CD4-positive, alpha-beta memory T cell (primary cell): ENCODE data around the gene SNTG2. TPM values are rescaled to one million over a fixed set of nuclear protein-coding genes. Genes with fewer than 3 reads are reported as not detected.

Experiments used
- CTCF ChIA-PET: fragments of 350-600 bp; sonication (Branson Sonifier 250); formaldehyde crosslinking; loops from one replicate; lab custom pipeline; 2021; ENCODE audit warnings: inconsistent platforms; ENCODE audit not compliant: partially characterized antibody; lab: Charles Lee
- POLR2A ChIA-PET: fragments of 350-600 bp; sonication (Branson Sonifier 250); formaldehyde crosslinking; loops from one replicate; lab custom pipeline; 2021; ENCODE audit not compliant: partially characterized antibody; lab: Charles Lee
- DNase-seq, 5 donors: peaks; one replicate each; pipeline versions ENCODE4 v3.0.0 to v3.0.0-alpha.2; 2020 to 2022; ENCODE audit warnings: mixed read lengths in 1 of 5
- H3K27ac ChIP-seq: one replicate; pipeline ENCODE4 v1.7.0; 2013; ENCODE audit warnings: low read depth, low read length
- H3K27me3 ChIP-seq: 2 replicates; pipeline ENCODE4 v1.7.0; 2013; ENCODE audit warnings: mild to moderate bottlenecking, low read length, moderate library complexity; ENCODE audit not compliant: insufficient read depth
- H3K36me3 ChIP-seq: 2 replicates; pipeline ENCODE4 v1.7.0; 2013; ENCODE audit warnings: mild to moderate bottlenecking, low read length, moderate library complexity; ENCODE audit not compliant: insufficient read depth
- H3K4me1 ChIP-seq: 2 replicates; pipeline ENCODE4 v1.7.0; 2013; ENCODE audit warnings: mild to moderate bottlenecking, low read length, moderate library complexity; ENCODE audit not compliant: insufficient read depth
- H3K4me3 ChIP-seq, 2 donors: one replicate each; pipeline ENCODE4 v1.7.0; 2013; ENCODE audit warnings: low read length in 2 of 2, mild to moderate bottlenecking in 1 of 2
- H3K9me3 ChIP-seq, 2 donors: one replicate each; pipeline ENCODE4 v1.7.0; 2013; ENCODE audit warnings: low read length in 2 of 2, control low read depth in 1 of 2; ENCODE audit not compliant: control insufficient read depth in 1 of 2
- H3K27ac Mint-ChIP-seq, 7 donors: one replicate each; pipeline ENCODE4 v1.8.0; 2020 to 2021; ENCODE audit warnings: mixed read lengths in 7 of 7, mild to moderate bottlenecking in 6 of 7, inconsistent platforms in 3 of 7, moderate library complexity in 3 of 7
- H3K27me3 Mint-ChIP-seq, 2 donors: one replicate each; pipeline ENCODE4 v1.8.0; 2020 to 2021; ENCODE audit warnings: mixed read lengths in 2 of 2
- H3K36me3 Mint-ChIP-seq, 2 donors: one replicate each; pipeline ENCODE4 v1.8.0; 2020 to 2021; ENCODE audit warnings: mixed read lengths in 2 of 2, inconsistent platforms in 1 of 2, mild to moderate bottlenecking in 1 of 2
- H3K4me1 Mint-ChIP-seq, 4 donors: one replicate each; pipeline ENCODE4 v1.8.0; 2020 to 2021; ENCODE audit warnings: mixed read lengths in 4 of 4, mild to moderate bottlenecking in 1 of 4
- H3K4me3 Mint-ChIP-seq, 8 donors: one replicate each; pipeline ENCODE4 v1.8.0; 2020 to 2021; ENCODE audit warnings: mixed read lengths in 8 of 8, mild to moderate bottlenecking in 7 of 8, moderate library complexity in 6 of 8, inconsistent platforms in 3 of 8
- H3K9me3 Mint-ChIP-seq, 8 donors: one replicate each; pipeline ENCODE4 v1.8.0; 2020 to 2021; ENCODE audit warnings: mixed read lengths in 8 of 8, mild to moderate bottlenecking in 5 of 8, inconsistent platforms in 3 of 8, moderate library complexity in 1 of 8
- intact Hi-C: fragments of 100-400 bp; cut with micrococcal nuclease; formaldehyde crosslinking; loops from one replicate; pipeline ENCODE4 v1.15.1; 2023
- polyA plus RNA-seq, 2 donors: library from polyadenylated mRNA; unstranded; fragments of 300-500 nt; fragmentation: Illumina TruSeq; gene quantifications; one replicate each; pipeline ENCODE4 v1.2.3, GENCODE V29; 2021
- total RNA-seq, 2 experiments: library from RNA; stranded (reverse); gene quantifications; one replicate each; pipeline ENCODE4 v1.2.3, GENCODE V29; 2021

Gene SNTG2
- total RNA-seq (1 to 10 TPM in 1 of 2 experiments, under 1 TPM in 1; 0.96 to 1.3 TPM), polyA plus RNA-seq (under 1 TPM in 1 of 2 donors, not detected in 1; 0.55 TPM)

DNA sequence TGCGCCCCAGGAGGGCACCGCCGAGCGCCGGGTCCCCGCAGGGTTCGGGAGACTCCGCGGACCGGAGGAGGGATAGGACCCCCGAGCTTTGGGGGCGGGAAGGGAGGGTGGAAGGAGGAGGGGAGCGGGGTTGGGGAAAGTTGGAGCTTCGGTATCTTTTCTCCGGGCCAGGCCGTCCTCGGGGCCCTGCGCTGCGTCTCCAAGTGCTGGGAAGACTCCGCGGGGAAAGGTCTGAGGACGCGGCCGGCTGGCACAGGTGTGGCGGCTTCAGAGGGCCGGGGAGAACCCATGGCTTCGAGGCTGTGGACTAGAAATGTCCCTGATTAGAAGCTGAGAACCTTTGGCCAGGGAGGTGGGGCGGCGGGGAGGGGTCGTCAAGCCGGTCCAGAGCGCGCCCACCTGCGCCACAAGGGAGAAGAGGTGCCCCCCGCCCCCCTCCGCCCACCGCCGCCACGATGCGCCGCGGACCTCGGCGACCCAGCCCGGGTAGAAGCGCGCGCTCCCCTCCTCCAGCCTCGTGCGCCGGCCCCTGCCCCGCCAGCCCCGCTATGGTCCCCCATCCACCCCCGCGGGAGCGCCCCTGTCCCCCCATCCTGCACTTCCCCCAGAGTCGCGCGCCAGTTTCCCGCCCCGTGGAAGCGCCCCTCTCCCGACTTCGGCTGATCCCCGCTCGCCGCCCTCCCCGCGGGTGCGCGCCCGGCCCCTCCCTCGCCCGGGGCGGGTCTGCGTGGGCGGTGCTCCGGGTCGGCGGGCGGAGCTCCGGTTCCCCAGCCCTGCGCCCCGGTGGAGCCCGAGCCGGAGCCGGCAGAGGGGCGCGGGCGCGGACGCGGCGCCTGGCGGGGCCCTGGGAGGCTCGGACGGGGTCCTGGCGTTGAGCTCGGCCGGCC is at the start of gene SNTG2:
TSS of gene SNTG2 (plus strand) at position 770 of the 887 bp plus-strand sequence. CDS start 148 bp downstream, outside the sequence.
- Histone ChIP-seq H3K36me3 (no peaks in the 10 kb centered on the region), H3K27ac (no peak within 1 kb of the TSS), H3K9me3 (no peaks in the 10 kb centered on the region), H3K4me1 (peaks cover 15% of the 10 kb centered on the region), H3K4me3 (peak within 1 kb of the TSS in 1 of 2 donors; percentile 9), H3K27me3 (peaks cover 6% of the 10 kb centered on the region)
- ChIA-PET CTCF (no interaction called here), POLR2A (interaction anchor here (0.6 to 0.8 kb wide), 2 partner anchors 23 to 35 kb away, joined by 3 to 6 read pairs; no protein-coding TSS in a partner anchor)
- H3K27me3 Mint-ChIP-seq: peaks cover 11 to 29% of the 10 kb centered on the region in 2 donors
- peaks cover 0 to 4% (median 0%) of the 10 kb centered on the region in 8 donors for H3K9me3 Mint-ChIP-seq
- H3K27ac Mint-ChIP-seq: peak within 1 kb of the TSS in 1 of 7 donors; percentile 35
- intact Hi-C loops: loop anchor here (10.0 kb wide), 1 partner anchor 594 kb away; no protein-coding TSS in a partner anchor
- H3K4me1 Mint-ChIP-seq: peaks cover 15 to 37% (median 19%) of the 10 kb centered on the region in 4 donors
- H3K4me3 Mint-ChIP-seq: peak within 1 kb of the TSS; percentile 65 to 90 (median 82)
- H3K36me3 Mint-ChIP-seq: peaks cover 0 to 2% of the 10 kb centered on the region in 2 donors
- peak; percentile 19 to 53 (median 41) for DNase-seq

DNA sequence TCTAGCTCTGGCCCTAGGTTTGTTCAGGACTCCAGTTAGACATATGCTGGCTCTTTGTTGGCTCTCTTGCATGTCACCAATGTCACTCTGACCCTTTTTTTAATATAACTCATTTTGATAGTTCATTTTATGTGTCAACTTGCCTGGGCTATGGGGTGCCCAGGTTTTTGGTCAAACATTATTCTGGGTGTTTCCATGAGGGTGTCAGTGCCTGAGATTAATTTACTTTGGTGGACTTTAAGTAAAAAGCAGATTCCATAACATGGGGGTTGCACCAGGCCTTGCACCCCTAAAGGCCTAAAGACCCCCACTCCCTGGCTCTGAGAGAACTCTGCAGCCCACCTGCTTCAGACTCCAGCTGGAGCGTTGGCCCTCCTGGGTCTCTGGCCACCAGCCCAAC is 48.1 kb upstream of the SNTG2 start:
- Histone ChIP-seq H3K27me3 (no peaks in the 10 kb centered on the region), H3K27ac (no peak overlapping the region), H3K4me1 (no peaks in the 10 kb centered on the region), H3K9me3 (no peaks in the 10 kb centered on the region), H3K36me3 (no peaks in the 10 kb centered on the region), H3K4me3 (no peak overlapping the region)
- Mint-ChIP-seq H3K4me3 (no peak overlapping the region), H3K9me3 (peaks cover 0 to 15% (median 11%) of the 10 kb centered on the region in 8 donors), H3K36me3 (peaks cover 0 to 4% of the 10 kb centered on the region in 2 donors), H3K27ac (no peak overlapping the region), H3K4me1 (no peaks in the 10 kb centered on the region), H3K27me3 (peaks cover 0 to 4% of the 10 kb centered on the region in 2 donors)
- intact Hi-C loops: no loop called here
- DNase-seq: no peak
- POLR2A ChIA-PET: no interaction called here
- CTCF ChIA-PET: no interaction called here

DNA sequence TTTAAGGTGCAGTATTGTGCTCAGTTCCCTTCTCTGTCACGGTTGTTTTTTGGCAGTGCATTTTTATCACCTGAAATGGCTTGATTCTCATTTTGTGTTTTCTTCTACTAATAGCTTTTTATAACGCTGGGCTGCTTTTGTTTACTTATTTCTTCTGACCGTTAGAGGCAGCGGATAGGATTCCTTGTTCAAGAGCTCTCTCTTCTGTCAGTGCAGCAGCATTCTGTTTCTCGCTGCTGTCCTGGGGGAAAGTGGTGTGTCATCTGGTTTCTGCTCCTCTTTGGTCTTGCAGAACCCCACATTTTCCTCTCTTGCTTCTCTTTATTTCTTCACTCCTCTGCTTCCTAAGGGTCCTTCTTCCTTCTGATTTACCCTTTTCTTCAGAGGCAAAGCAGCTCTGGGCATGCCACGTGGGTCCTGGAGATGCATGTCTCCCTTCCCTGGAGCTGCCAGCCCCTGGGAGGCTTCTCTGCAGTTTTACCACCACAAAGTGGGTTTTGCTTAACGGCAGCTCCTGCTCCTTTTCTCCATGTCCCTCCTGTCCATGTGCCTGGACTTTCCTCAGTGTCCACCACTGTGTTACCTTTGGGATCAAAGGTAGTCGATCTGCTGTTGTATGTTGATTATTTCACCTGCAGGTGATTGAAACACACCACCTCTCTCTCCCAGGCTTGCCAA is 47.3 kb upstream of the SNTG2 start:
- H3K27me3 Mint-ChIP-seq: peaks cover 0 to 4% of the 10 kb centered on the region in 2 donors
- Histone ChIP-seq H3K4me3 (no peak overlapping the region), H3K4me1 (no peaks in the 10 kb centered on the region), H3K27ac (no peak overlapping the region), H3K9me3 (no peaks in the 10 kb centered on the region), H3K27me3 (no peaks in the 10 kb centered on the region), H3K36me3 (no peaks in the 10 kb centered on the region)
- ChIA-PET POLR2A (no interaction called here), CTCF (no interaction called here)
- peaks cover 0 to 4% of the 10 kb centered on the region in 2 donors for H3K36me3 Mint-ChIP-seq
- no peak overlapping the region for H3K4me3 Mint-ChIP-seq
- no peak overlapping the region for H3K27ac Mint-ChIP-seq
- no peak for DNase-seq
- intact Hi-C loops: no loop called here
- peaks cover 0 to 3% (median 0%) of the 10 kb centered on the region in 4 donors for H3K4me1 Mint-ChIP-seq
- peaks cover 0 to 10% (median 6%) of the 10 kb centered on the region in 8 donors for H3K9me3 Mint-ChIP-seq

DNA sequence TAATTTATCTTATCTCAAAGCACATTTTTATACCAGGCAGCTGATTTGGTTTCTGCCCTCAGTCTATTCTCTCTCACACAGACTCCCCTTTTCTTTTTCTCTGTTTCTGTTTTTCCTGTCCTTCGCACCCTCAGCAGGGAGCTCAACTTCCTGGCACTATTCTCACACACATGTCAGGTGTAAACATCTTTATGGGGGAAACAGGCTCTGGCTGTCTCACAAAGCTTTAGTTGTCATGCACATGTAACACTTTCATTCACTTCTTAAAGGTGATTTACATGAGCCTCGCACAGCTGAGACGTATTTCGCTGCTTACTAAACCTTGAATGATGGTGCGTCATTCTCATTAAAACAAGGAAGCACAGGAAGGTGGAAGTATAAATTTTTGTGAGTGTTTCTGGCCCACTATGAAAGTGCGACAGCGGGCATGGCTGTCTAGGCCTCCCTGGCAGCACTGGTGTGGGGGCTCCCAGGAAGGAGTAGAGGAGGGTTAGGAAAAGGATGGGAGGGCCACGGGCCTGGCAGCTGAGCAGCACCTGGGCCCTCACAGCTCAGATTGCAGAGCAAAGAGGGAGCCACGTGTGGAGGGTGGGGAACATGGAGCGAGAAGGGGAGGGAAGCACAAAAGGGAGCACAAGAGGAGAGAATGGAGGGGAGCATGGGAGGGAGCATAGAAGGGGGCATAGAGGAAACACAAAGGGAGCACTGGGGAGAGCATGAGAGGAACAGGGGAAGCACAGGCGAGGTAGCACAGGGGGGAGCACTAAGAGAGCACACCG is 46.2 kb upstream of the SNTG2 start:
- Mint-ChIP-seq H3K4me3 (no peak overlapping the region), H3K9me3 (peaks cover 2 to 8% (median 6%) of the 10 kb centered on the region in 8 donors), H3K4me1 (peaks cover 4 to 8% (median 6%) of the 10 kb centered on the region in 4 donors), H3K27me3 (peaks cover 0 to 4% of the 10 kb centered on the region in 2 donors), H3K27ac (no peak overlapping the region), H3K36me3 (peaks cover 0 to 4% of the 10 kb centered on the region in 2 donors)
- Histone ChIP-seq H3K9me3 (no peaks in the 10 kb centered on the region), H3K27me3 (no peaks in the 10 kb centered on the region), H3K36me3 (no peaks in the 10 kb centered on the region), H3K4me1 (no peaks in the 10 kb centered on the region), H3K27ac (no peak overlapping the region), H3K4me3 (no peak overlapping the region)
- ChIA-PET POLR2A (no interaction called here), CTCF (no interaction called here)
- no peak for DNase-seq
- intact Hi-C loops: no loop called here

DNA sequence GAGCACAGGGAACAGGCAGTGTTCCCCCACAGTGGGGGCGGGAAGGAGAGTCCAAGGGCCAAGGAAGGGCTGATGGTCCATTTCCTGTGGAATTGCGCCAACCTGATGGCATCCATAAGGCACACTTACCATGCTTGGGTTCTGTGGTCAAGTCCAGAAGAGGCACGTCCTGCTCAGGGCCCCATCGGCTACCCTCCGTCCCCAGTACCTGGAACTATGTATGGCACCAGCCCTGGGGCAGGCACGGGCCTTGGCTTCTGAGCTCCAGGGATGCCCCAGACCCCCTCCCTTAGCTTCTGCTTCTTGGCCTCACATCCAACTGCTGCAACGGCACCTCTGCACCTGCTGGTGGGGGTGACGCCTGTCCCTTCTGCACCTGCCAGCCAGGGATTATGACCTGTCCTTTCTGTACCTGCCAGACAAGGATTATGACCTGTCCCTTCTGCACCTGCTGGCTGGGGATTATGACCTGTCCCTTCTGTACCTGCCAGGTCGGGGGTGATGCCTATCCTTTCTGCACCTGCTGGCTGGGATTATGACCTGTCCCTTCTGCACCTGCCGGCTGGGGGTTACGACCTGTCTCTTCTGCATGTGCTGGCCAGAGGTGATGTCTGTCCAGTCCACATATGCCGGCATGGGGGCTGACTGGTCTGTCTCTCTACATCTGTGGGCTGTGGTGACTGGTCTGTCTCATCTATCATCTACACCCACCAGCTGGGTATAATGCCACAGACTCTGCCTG is 45.4 kb upstream of the SNTG2 start:
- ChIA-PET POLR2A (no interaction called here), CTCF (no interaction called here)
- Histone ChIP-seq H3K9me3 (no peaks in the 10 kb centered on the region), H3K27me3 (no peaks in the 10 kb centered on the region), H3K4me3 (no peak overlapping the region), H3K36me3 (no peaks in the 10 kb centered on the region), H3K4me1 (no peaks in the 10 kb centered on the region), H3K27ac (no peak overlapping the region)
- peaks cover 0 to 4% of the 10 kb centered on the region in 2 donors for H3K27me3 Mint-ChIP-seq
- intact Hi-C loops: no loop called here
- H3K9me3 Mint-ChIP-seq: peaks cover 0 to 5% (median under 1%) of the 10 kb centered on the region in 8 donors
- no peak overlapping the region for H3K27ac Mint-ChIP-seq
- peaks cover 4 to 9% (median 7%) of the 10 kb centered on the region in 4 donors for H3K4me1 Mint-ChIP-seq
- no peaks in the 10 kb centered on the region for H3K36me3 Mint-ChIP-seq
- no peak overlapping the region for H3K4me3 Mint-ChIP-seq
- DNase-seq: no peak

DNA sequence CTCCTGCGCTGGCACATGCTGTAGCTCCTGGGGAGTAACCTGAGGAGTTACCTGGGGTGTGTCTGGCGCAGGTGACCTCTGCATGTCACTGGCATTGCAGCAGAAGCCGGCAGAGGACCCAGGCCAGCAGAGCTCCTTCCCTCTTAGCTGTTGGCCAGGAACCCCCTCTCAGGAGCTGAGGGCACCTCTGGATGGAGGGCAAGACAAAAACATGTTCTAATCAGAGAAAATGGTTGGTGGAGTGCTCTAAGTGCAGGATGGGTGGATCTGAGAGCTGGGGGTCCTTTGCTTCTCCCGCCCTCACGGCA is 44.9 kb upstream of the SNTG2 start:
- Histone ChIP-seq H3K36me3 (no peaks in the 10 kb centered on the region), H3K4me3 (no peak overlapping the region), H3K9me3 (no peaks in the 10 kb centered on the region), H3K27ac (no peak overlapping the region), H3K4me1 (no peaks in the 10 kb centered on the region), H3K27me3 (no peaks in the 10 kb centered on the region)
- DNase-seq: no peak
- Mint-ChIP-seq H3K27ac (no peak overlapping the region), H3K4me3 (no peak overlapping the region), H3K36me3 (no peaks in the 10 kb centered on the region), H3K27me3 (peaks cover 0 to 4% of the 10 kb centered on the region in 2 donors), H3K4me1 (peaks cover 4 to 10% (median 8%) of the 10 kb centered on the region in 4 donors), H3K9me3 (peaks cover 0 to 5% (median under 1%) of the 10 kb centered on the region in 8 donors)
- ChIA-PET POLR2A (no interaction called here), CTCF (no interaction called here)
- intact Hi-C loops: no loop called here
